Spleen (tissue), 11 donors: ENCODE results near the gene CYBA. TPM values are rescaled to one million over a fixed set of nuclear protein-coding genes. Genes with fewer than 3 reads are reported as not detected.
A peak's percentile ranks its signal among the peaks of the same experiment; 100 is the strongest.

ENCODE experiments used
- DNase-seq: peaks from one replicate; pipeline ENCODE4 v3.0.0-alpha.2; 2020
- H3K27ac ChIP-seq, 8 donors: fragments of 200-600 bp; sonication (generic) in 7 of 8; 1 replicate in 4 of 8; 2 replicates in 4 of 8; pipeline versions ENCODE4 v1.5.0 to v1.8.0; 2016 to 2021; ENCODE audit warnings: inconsistent platforms in 4 of 8, mild to moderate bottlenecking in 4 of 8, moderate library complexity in 1 of 8
- H3K27me3 ChIP-seq, 7 donors: fragments of 200-600 bp; sonication (generic) in 6 of 7; replicated peaks in 1 of 7; 1 replicate in 4 of 7; 2 replicates in 3 of 7; pipeline versions ENCODE4 v1.5.0 to v1.8.0; 2016 to 2021; ENCODE audit warnings: inconsistent platforms in 3 of 7, mild to moderate bottlenecking in 1 of 7
- H3K36me3 ChIP-seq, 6 donors: fragments of 200-600 bp; sonication (generic) in 5 of 6; 1 replicate in 4 of 6; 2 replicates in 2 of 6; pipeline versions ENCODE4 v1.5.0 to v1.8.0; 2016 to 2021; ENCODE audit warnings: inconsistent platforms in 2 of 6
- H3K4me1 ChIP-seq, 6 donors: fragments of 200-600 bp; sonication (generic) in 5 of 6; 1 replicate in 3 of 6; 2 replicates in 3 of 6; pipeline versions ENCODE4 v1.5.0 to v1.8.0; 2016 to 2021; ENCODE audit warnings: inconsistent platforms in 3 of 6
- H3K4me3 ChIP-seq, 8 donors: fragments of 200-600 bp; sonication (generic) in 7 of 8; 1 replicate in 4 of 8; 2 replicates in 4 of 8; pipeline versions ENCODE4 v1.5.0 to v1.8.0; 2016 to 2021; ENCODE audit warnings: inconsistent platforms in 4 of 8, mild to moderate bottlenecking in 4 of 8, moderate library complexity in 2 of 8
- H3K9me3 ChIP-seq, 8 donors: fragments of 200-600 bp; sonication (generic) in 7 of 8; 1 replicate in 4 of 8; 2 replicates in 4 of 8; pipeline versions ENCODE4 v1.5.0 to v1.8.0; 2016 to 2021; ENCODE audit warnings: inconsistent platforms in 4 of 8
- CTCF ChIP-seq, 11 experiments: fragments of 200-600 bp in 7 of 11; fragments of 450-650 bp in 4 of 11; sonication (generic) in 4 of 11; IDR thresholded peaks in 8 of 11; conservative IDR thresholded peaks in 3 of 11; 1 replicate in 7 of 11; 2 replicates in 4 of 11; pipeline versions ENCODE4 v1.4.0 to v1.8.0; 2016 to 2021; ENCODE audit warnings: antibody characterized with exemption in 11 of 11, inconsistent platforms in 4 of 11, mild to moderate bottlenecking in 1 of 11
- POLR2A ChIP-seq, 3 donors: fragments of 450-650 bp; IDR thresholded peaks; one replicate each; pipeline ENCODE4 v1.5.1; 2017; ENCODE audit warnings: antibody characterized with exemption in 3 of 3, mild to moderate bottlenecking in 1 of 3
- POLR2AphosphoS5 ChIP-seq, 3 donors: sonication (generic); formaldehyde crosslinking; IDR thresholded peaks; one replicate each; pipeline ENCODE4 v1.5.1; 2017; ENCODE audit warnings: antibody characterized with exemption in 3 of 3
- WGBS, 5 donors: extraction: QIAGEN DNeasy Blood & Tissue Kit in 3 of 5; methylation state at CpG; one replicate each; pipeline versions ENCODE4 v1.1.5 to v1.1.7; 2013 to 2018; 5-methylcytosine and 5-hydroxymethylcytosine counted together
- intact Hi-C: fragments of 100-400 bp; cut with DNase I; formaldehyde crosslinking; loops from one replicate; pipeline ENCODE4 v1.15.0; 2023; ENCODE audit warnings: low total_unique reads
- polyA plus RNA-seq, 3 donors: library from polyadenylated mRNA; stranded (reverse); fragments of 200-250 nt; gene quantifications; one replicate each; pipeline ENCODE4 v1.2.1, GENCODE V29; 2013
- total RNA-seq, 7 donors: library from RNA; depleted of rRNA in 3 of 7; stranded (reverse); fragments of >200 nt in 3 of 7; fragmentation: NEBNext Ultra II Directional in 4 of 7; extraction: Animal tissue kit (Norgen Biotek cat#: 25700) in 4 of 7; gene quantifications; one replicate each; pipeline versions ENCODE4 v1.1.0 to v1.2.1, GENCODE V29; 2016 to 2021
- donor health status: healthy with polysubstance abuse.
- donor health status: DM: no; HTN: no; CAD: no; lungs with moderate emphysema.
- donor health status: DM: no; HTN: no; CAD: no.
- donor health status: Bipolar disorder and iron deficiency.
- donor health status: healthy.
- donor health status: DM: no; HTN: no; CAD: no.
- donor health status: DM: yes; HTN: yes; CAD: no.

The CYBA gene
- total and polyA plus RNA-seq, 10 donors = 557 to 925 (median 644) TPM

DNA sequence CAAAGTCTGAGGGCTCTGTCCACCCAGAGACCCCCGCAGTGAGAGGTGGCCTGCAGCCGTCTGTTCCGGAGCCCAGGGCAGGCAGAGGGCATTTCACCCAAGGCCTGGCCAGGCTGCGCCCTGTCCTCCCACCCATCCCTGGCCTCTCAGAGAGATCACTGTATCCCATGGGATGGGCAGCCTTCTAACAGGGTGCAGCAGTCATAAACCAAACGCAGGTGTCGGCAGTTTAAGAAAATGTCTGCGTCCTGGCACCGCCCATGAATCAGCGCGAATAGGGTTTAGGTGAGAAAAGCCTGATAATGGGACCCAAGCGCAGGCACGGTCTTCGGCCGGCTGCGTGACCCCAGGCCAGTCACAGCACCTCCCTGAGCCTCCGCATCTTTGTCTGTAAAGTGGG, 5.4 kb downstream of the CYBA start:
- Histone ChIP-seq H3K36me3 (peaks cover 0 to 81% (median 48%) of the 10 kb centered on the region in 6 donors), H3K27me3 (peaks cover 0 to 8% (median 5%) of the 10 kb centered on the region in 7 donors), H3K9me3 (no peaks in the 10 kb centered on the region), H3K4me1 (peaks cover 20 to 97% (median 60%) of the 10 kb centered on the region in 6 donors), H3K4me3 (no peak overlapping the region), H3K27ac (no peak overlapping the region)
- intact Hi-C loops = no loop called here
- TF ChIP-seq POLR2A (IDR thresholded peaks at IDR 0.05) (no peak), POLR2AphosphoS5 (IDR thresholded peaks at IDR 0.05) (peak in 1 of 3 donors; percentile 12), CTCF (IDR thresholded peaks at IDR 0.05 in 8 of 11, conservative IDR thresholded peaks at IDR 0.05 in 3 of 11) (no peak)
- WGBS, 5 donors = 91 to 96% (median 94%) methylated on average over 16 of the region's 16 CpGs
- DNase-seq = no peak

DNA sequence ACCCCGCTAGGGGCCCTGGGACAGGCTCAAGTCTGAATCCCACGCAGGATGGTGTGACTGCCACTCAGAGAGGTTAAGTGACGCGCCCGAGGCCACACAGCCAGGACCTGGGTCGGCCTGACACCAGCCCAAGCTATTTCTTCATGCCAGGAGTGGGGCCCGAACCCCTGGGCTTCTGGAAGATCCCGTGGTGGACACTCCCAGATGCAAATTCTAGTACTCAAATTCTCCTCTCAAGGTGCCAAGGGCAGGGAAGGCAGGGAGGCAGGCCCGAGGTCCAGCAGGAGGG, 7.3 kb downstream of the CYBA start:
- Histone ChIP-seq H3K36me3 (peaks cover 0 to 67% (median 42%) of the 10 kb centered on the region in 6 donors), H3K27me3 (peaks cover 0 to 26% (median 24%) of the 10 kb centered on the region in 7 donors), H3K9me3 (no peaks in the 10 kb centered on the region), H3K4me1 (peaks cover 10 to 97% (median 61%) of the 10 kb centered on the region in 6 donors), H3K27ac (no peak overlapping the region), H3K4me3 (no peak overlapping the region)
- TF ChIP-seq POLR2AphosphoS5 (IDR thresholded peaks at IDR 0.05) (no peak), POLR2A (IDR thresholded peaks at IDR 0.05) (no peak), CTCF (IDR thresholded peaks at IDR 0.05 in 8 of 11, conservative IDR thresholded peaks at IDR 0.05 in 3 of 11) (no peak)
- no peak for DNase-seq
- 74 to 89% (median 87%) methylated on average over 3 to 9 of the region's 9 CpGs; no CpG with 5 or more reads in 1 of the 5 donors for WGBS, 5 donors
- intact Hi-C loops = no loop called here

DNA sequence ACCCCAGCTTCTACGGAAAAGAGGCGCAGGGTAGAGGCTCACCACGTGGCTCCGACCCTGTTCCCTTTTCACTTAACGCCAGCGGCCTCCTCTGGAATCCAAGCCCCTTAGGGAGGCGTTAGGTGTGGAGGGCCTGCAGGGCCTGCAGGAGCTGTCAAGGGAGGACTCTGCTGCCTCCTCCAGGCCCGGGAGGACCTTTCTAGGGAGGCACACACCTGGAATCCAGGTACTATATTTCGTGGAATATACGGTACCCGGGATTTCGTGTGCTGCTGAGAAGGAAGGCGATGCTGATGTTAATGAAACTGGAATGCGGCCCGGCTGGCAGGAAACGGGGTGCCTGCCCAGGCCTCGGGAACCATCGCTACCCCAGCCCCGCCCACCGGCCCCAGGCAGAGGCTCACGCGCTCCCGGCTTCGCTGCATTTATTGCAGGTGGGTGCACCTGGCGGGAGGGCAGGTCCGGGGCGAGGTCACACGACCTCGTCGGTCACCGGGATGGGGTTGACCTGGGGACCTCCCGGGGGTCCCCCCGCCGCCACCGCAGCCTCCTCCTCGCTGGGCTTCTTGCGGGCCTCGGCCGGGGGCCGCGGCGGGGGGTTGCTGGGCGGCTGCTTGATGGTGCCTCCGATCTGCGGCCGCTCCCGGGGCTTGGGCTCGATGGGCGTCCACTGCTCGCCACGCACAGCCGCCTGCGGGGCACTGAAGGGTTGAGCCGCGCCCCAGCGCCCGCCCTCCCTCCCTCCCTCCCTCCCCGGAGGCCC, 7.8 kb downstream of the CYBA start:
- Histone ChIP-seq H3K36me3 (peaks cover 0 to 62% (median 41%) of the 10 kb centered on the region in 6 donors), H3K4me3 (no peak overlapping the region), H3K27ac (no peak overlapping the region), H3K4me1 (peaks cover 8 to 97% (median 61%) of the 10 kb centered on the region in 6 donors), H3K27me3 (peaks cover 0 to 31% (median 29%) of the 10 kb centered on the region in 7 donors), H3K9me3 (no peaks in the 10 kb centered on the region)
- intact Hi-C loops = no loop called here
- 86 to 91% (median 88%) methylated on average over 29 to 58 of the region's 58 CpGs for WGBS, 5 donors
- TF ChIP-seq POLR2AphosphoS5 (IDR thresholded peaks at IDR 0.05) = peak; percentile 51 to 73 (median 52)
- no peak for TF ChIP-seq POLR2A (IDR thresholded peaks at IDR 0.05)
- no peak for TF ChIP-seq CTCF (IDR thresholded peaks at IDR 0.05 in 8 of 11, conservative IDR thresholded peaks at IDR 0.05 in 3 of 11)
- DNase-seq = peak; percentile 82

GRCh38 chr16:88640498-88641247, 10.2 kb downstream of the CYBA start:
- Histone ChIP-seq H3K27me3 (peaks cover 0 to 48% (median 35%) of the 10 kb centered on the region in 7 donors), H3K9me3 (no peaks in the 10 kb centered on the region)
- DNase-seq = peak; percentile 81

More at GRCh38 chr16:88640498-88641247, 10.2 kb downstream of the CYBA start:
- Histone ChIP-seq H3K27ac (peak overlapping the region in 2 of 8 donors; percentile 10 to 17), H3K4me1 (peaks cover 0 to 96% (median 48%) of the 10 kb centered on the region in 6 donors), H3K36me3 (peaks cover 0 to 38% (median 30%) of the 10 kb centered on the region in 6 donors), H3K4me3 (no peak overlapping the region)
- 50 to 54% (median 52%) methylated on average over 12 to 17 of the region's 17 CpGs for WGBS, 5 donors
- intact Hi-C loops = no loop called here
- TF ChIP-seq CTCF (IDR thresholded peaks at IDR 0.05 in 8 of 11, conservative IDR thresholded peaks at IDR 0.05 in 3 of 11) (no peak), POLR2AphosphoS5 (IDR thresholded peaks at IDR 0.05) (peak; percentile 73 to 83 (median 76))
